Non-pigmented ciliary epithelial cell (primary cell): ENCODE measurements around the gene EDNRA.

Experiments
- DNase-seq: peaks from one replicate; pipeline ENCODE4 v3.0.0-alpha.2; 2010; ENCODE audit warnings: low read depth

EDNRA gene

GRCh38 chr4:147589586-147589985 lies 108.7 kb downstream of the EDNRA start:
- no peak for DNase-seq

- no peak for DNase-seq
Observed at GRCh38 chr4:147590249-147590920, 109.5 kb downstream of the EDNRA start.

- DNase-seq, result no peak
Observed at GRCh38 chr4:147591106-147591505, 110.2 kb downstream of the EDNRA start.

DNA sequence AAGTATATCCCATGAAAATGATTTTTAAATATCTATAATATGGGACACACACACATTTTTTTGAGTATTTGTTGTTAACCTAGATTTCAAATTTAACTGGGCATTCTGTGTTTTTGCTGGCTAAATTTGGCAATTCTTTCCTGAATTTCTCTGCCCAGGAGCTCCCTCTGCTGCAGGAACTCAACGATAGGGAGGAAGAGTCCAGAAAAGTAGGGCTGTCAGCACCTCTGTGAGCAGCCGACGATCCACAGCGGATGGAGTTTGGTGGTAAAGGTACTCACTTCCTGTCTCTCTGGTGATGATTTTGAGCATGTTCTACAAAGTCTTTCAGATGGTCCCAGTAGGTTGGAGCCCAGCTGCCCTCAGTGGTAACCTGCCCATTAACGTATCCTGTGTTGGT lies 113.2 kb downstream of the EDNRA start:
- no peak for DNase-seq
